Transverse colon (tissue), 4 donors: ENCODE data around the gene GMIP.

Experiments used
- EP300 ChIP-seq: sonication (generic); formaldehyde crosslinking; IDR thresholded peaks from one replicate; pipeline ENCODE4 v1.6.1; 2017; ENCODE audit warnings: antibody characterized with exemption, low read depth
- POLR2A ChIP-seq: fragments of 450-650 bp; IDR thresholded peaks from one replicate; pipeline ENCODE4 v1.6.1; 2016; ENCODE audit warnings: antibody characterized with exemption, mild to moderate bottlenecking, moderate library complexity
- POLR2AphosphoS5 ChIP-seq, 3 donors: sonication (generic); formaldehyde crosslinking; IDR thresholded peaks; one replicate each; pipeline ENCODE4 v1.6.1; 2016; ENCODE audit warnings: antibody characterized with exemption in 3 of 3
- TF ChIP-seq, protein P1 (sequence below), 5 experiments: fragments of 200-600 bp in 3 of 5; fragments of 450-650 bp in 2 of 5; sonication (generic) in 3 of 5; IDR thresholded peaks; 1 replicate in 2 of 5; 2 replicates in 3 of 5; pipeline ENCODE4 v1.5.1; 2016 to 2017; ENCODE audit warnings: antibody characterized with exemption in 5 of 5, inconsistent platforms in 3 of 5, mild to moderate bottlenecking in 2 of 5, moderate library complexity in 1 of 5

DNA sequence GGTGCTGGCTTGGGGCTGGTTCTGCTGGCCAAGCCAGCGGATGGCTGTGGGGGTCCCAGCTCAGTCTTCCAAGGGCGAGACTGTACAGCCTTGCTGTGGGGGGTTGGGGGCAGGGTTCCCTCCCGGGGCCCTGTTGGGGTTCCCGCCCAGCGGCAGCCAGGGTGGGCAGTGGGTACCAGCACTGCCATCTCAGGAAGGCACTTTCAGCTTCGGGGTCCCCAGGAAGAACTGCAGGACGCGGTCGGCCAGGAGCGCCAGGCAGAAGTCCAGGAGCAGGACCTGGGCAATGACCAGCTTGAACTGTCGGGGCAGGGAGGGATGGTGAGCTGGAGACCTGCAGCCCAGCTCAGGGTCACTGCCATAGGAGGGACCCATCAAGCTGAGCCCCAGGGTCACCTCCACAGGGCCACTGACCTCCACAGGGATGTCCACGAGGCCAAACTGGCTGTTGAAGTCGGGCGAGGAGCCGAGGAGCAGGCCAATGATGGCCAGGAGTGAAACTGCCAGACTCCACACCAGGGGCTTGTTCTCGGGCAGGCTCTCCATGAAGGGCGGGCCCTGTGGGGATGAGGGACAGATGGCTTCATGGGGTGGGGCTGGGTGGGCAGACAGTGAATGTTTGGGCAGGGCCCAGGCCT is 1.9 kb upstream of the GMIP start:
- TF ChIP-seq, protein P1, sequence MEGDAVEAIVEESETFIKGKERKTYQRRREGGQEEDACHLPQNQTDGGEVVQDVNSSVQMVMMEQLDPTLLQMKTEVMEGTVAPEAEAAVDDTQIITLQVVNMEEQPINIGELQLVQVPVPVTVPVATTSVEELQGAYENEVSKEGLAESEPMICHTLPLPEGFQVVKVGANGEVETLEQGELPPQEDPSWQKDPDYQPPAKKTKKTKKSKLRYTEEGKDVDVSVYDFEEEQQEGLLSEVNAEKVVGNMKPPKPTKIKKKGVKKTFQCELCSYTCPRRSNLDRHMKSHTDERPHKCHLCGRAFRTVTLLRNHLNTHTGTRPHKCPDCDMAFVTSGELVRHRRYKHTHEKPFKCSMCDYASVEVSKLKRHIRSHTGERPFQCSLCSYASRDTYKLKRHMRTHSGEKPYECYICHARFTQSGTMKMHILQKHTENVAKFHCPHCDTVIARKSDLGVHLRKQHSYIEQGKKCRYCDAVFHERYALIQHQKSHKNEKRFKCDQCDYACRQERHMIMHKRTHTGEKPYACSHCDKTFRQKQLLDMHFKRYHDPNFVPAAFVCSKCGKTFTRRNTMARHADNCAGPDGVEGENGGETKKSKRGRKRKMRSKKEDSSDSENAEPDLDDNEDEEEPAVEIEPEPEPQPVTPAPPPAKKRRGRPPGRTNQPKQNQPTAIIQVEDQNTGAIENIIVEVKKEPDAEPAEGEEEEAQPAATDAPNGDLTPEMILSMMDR (IDR thresholded peaks at IDR 0.05): no peak
- TF ChIP-seq POLR2AphosphoS5 (IDR thresholded peaks at IDR 0.05) (no peak), EP300 (no peak), POLR2A (no peak)
